GM21515 (cell line): Measurements from ENCODE around the gene FGFBP2.
"Not testable (repeated sequence)": the region's sequence is repeated elsewhere in the genome, so short reads cannot be mapped to it uniquely, and the experiment has no call there.

Experiments
- ATAC-seq: cut with Tn5 transposase; IDR thresholded peaks from one replicate; pipeline ENCODE4 v1.9.1; 2021; ENCODE audit not compliant: unreplicated experiment

Gene FGFBP2

GRCh38 chr4:15931451-15932210 lies 31.3 kb downstream of the FGFBP2 start:
- no peak for ATAC-seq

DNA sequence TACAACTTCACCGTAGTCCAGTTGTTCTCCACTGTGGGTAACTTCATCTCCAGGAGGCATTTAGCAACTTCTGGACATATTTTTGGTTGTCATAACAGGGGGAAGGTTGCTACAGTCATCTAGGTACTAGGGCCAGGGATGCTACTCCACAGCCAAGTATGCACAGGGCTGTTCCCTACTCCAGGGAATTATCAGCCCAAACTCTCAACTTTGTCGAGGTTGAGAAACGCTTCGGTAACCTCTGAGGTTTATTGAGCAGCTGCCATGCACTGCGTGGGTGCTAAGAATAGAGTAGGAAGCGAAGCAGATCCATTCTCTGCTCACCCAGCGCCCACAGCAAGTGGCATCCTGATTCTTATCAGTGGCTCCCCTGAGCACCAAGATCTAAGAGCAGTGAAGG lies 32.7 kb downstream of the FGFBP2 start:
- ATAC-seq: no peak

GRCh38 chr4:15929540-15929939 lies 33.4 kb downstream of the FGFBP2 start:
- ATAC-seq: no peak

DNA sequence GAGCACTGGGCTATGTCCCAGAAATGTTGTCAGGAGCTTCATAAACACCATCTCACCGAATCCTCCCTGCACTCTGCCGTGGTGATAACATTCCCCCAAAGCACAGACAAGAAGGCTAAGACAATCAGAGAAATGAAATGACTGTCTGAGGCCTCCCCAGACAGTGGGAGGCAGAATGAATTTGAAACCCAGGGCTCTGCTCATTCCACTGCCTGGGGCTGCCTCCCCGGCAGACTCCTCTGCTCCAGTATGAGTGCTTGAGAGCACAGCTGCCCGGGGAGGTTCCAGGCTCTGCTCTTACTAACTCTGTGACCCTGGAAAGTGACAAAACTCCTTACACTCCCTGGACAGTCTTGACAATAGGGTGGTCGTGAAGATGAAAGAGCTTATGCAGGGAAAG lies 34.1 kb downstream of the FGFBP2 start:
- ATAC-seq: no peak

DNA sequence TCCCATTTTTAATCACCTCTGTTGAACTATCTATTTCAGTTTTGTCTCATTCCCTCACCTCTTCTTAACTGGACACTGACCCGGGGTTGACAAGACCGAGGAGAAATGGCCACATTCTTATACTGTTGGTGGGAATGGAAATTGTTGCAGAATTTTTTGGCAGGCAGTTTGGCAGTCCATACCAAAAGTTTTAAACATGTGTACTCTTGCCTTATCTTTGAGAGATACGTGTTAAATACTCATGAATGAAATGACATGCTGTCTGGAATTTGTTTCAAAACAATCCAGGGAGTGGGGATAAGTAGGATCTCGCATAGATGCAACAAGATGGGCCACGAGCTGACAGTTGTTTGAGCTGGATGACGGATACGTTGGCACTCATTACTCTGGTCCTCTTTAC lies 36.5 kb downstream of the FGFBP2 start:
- ATAC-seq: no peak

DNA sequence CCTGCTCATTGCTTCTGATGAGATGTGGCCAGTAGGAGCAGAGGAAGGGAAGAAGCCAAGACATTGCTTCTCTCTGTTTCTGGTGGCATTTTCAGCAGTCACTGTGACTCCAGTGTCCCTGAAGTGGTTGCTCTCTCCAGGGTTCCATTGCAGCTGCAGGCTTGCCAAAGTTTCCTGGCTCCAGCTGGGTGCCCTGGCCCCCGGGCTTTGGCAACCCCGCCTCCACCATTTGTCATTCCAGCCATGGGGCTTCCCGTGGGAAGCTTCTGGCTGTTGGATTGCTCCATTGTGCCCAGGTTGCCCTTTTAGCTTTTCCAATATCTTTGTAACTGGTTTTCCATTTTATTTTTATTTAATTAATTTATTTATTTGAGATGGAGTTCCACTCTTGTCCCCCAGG lies 37.1 kb downstream of the FGFBP2 start:
- no peak for ATAC-seq

- ATAC-seq: no peak
Measured at GRCh38 chr4:15921592-15921932, 41.4 kb downstream of the FGFBP2 start.

DNA sequence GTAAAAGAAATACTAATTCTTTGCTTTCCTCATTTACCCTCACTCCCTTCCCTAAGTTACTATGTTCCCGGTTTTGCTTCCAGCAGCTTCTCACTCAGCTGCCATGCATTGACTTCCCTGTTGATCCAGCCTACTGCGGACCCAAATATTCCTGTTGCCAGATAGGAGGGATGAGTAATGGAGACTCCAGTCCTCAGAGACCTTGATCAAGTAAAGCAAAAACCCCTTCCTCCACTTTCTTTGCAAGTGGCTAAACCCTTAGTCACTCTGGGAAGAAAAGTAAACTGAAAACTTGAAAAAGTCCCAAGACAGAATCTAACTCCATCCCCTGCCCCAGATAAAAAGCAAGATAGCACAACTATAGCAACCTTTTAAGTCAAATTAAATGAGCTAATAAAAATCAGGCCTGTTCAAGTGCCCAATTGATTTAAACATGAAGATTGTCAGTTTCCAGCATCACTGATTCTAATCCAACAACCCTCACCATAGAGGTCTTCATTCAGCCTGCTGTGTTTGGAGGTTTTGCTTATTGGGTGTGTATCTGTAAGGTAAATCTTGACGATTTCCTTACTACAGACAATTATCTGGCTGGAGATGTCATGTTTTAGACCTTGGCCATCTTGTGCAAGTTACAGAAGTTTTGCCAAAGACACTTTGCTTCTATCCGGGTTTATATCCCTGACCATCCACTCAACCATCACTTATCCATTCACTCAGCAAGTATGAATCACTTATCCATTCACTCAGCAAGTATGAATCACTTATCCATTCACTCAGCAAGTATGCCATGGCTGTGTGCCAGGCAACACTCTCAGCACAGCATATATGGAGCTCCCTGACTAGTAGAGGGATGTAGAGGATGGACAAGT lies 42.0 kb downstream of the FGFBP2 start:
- ATAC-seq: no peak

DNA sequence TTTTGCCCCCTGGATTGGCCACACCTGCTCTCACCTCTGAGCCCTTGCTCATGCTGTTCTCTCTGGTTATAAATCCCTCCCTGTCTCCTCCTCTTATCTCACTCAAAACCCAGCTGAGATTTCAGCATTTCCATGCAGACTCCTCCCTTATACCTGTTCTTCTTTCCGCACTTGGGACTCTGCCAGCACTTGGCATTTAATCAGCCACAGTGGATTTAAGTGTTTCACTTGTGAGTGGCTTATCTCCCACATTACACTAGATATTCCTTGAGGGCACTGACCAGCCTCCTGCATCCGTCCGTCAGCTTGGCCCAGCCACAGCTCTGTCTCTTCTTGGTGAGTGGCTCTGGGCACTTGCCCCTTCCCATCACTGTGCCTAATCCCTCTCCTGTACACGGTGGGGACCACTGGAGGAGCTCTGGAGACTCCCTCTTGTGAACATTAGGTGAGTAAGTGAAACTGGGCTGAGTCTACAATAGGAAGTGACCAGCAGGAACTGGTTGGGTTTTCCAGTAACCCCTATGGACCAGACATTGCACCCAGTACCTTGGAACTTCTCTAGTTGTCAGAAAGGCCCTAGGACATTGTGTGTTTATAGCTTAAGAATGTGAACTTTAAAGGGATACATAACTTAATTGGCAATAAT lies 44.4 kb downstream of the FGFBP2 start:
- ATAC-seq: no peak

GRCh38 chr4:15917297-15917696 lies 45.7 kb downstream of the FGFBP2 start:
- no peak for ATAC-seq

DNA sequence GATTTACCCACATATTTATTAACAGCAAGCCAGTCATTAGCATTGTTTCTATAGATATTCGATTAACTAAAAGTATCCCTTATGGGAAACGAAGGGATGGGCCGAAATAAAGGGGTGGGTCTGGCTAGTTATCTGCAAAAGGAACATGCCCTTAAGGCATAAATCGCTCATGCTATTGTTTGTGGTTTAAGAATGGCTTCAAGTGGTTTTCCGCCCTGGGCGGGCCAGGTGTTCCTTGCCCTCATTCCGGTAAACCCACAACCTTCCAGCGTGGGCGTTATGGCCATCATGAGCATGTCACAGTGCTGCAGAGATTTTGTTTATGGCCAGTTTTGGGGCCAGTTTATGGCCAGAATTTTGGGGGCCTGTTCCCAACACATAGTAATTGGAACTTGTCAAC lies 46.6 kb downstream of the FGFBP2 start:
- not testable (repeated sequence) for ATAC-seq

- ATAC-seq: no peak
Measured at GRCh38 chr4:15914736-15915135, 48.2 kb downstream of the FGFBP2 start.

DNA sequence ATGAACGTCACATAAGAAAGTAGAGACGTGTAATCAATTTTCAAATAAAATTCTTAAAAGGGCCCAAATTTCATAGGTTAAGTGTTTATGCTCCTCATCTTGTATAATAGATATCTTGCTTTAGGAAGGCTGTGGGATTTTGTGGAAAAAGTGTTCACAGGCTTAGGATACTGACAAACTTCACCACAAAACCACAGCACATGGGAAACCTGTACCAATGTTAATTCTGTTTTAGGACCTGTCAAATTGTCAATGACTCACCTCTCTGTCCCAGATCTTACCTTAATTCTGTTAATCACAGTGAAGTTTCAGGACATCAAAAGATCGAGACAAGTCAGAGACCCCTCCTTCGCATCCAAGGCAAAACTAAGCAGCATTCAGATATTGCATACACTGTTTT lies 48.7 kb downstream of the FGFBP2 start:
- no peak for ATAC-seq

- ATAC-seq: no peak
Measured at GRCh38 chr4:15913631-15913970, 49.4 kb downstream of the FGFBP2 start.

- ATAC-seq: no peak
Measured at GRCh38 chr4:15912961-15913630, 49.9 kb downstream of the FGFBP2 start.

DNA sequence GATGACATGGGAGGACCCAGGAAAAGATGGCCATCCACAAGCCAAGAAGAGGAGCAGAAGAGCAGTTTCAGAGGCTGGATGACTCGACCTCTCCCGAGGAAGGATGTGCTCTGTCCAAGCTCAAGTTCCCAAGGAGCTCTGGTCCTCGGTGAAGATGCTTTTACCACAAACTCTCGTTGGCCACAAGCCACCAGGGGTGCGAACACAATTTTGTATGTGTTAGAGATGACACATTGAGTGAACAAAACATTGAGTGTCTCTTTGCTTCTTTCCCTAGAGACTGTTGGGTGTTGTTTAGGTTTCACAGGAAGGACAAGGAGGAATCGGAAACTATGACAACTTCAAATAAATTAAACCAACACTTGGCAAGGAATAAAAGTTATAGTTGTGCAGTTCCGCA lies 50.7 kb downstream of the FGFBP2 start:
- no peak for ATAC-seq
